IMR-90 (cell line): ENCODE data around the gene MAGI2.

Source experiments
- MXI1 ChIP-seq: IDR thresholded peaks from 2 replicates; pipeline ENCODE4 v1.6.1; 2012; ENCODE audit warnings: low read depth, mild to moderate bottlenecking, low read length, moderate library complexity, borderline replicate concordance
- POLR2A ChIP-seq: IDR thresholded peaks from 2 replicates; pipeline ENCODE4 v1.6.1; 2012; ENCODE audit warnings: mild to moderate bottlenecking, low read depth, low read length
- RAD21 ChIP-seq: IDR thresholded peaks from 2 replicates; pipeline ENCODE4 v1.6.1; 2012; ENCODE audit warnings: low read length, improper control_type of control experiment
- RFX5 ChIP-seq: IDR thresholded peaks from 2 replicates; pipeline ENCODE4 v1.8.0; 2012; ENCODE audit warnings: low read depth, mild to moderate bottlenecking, low read length, moderate library complexity
- TF ChIP-seq, protein P1 (sequence below): conservative IDR thresholded peaks from 2 replicates; pipeline ENCODE4 v1.5.1; 2012; ENCODE audit warnings: mild to moderate bottlenecking, low read depth, low read length, improper control_type of control experiment
- TF ChIP-seq, protein P2 (sequence below): fragments of 150-350 bp; IDR thresholded peaks from 2 replicates; pipeline ENCODE4 v1.6.1; 2017; ENCODE audit warnings: mild to moderate bottlenecking, antibody characterized with exemption, low read length, low read depth
- TF ChIP-seq, protein P3 (sequence below): fragments of 150-350 bp; IDR thresholded peaks from 2 replicates; pipeline ENCODE4 v1.6.1; 2016; ENCODE audit warnings: low read depth, mild to moderate bottlenecking, low read length, moderate library complexity, borderline replicate concordance

DNA sequence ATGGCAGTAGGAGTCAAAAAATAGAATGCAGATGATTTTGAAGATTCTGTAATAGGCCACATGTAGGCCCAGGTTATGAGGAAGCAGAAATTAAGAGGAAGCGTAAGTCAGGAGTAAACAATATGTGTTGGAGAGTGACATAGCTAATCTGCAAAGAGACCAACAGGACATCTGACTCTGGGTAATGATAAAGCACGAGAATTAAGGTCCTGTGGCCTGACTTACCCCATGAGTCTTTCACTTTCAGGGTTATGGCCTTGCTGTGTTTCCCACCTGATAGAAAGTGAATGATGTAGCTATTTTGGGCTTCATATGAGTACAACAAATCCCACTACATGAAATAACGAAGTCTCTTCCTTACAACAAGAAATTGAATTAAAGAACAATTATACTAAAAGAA lies 393.0 kb downstream of the MAGI2 start:
- TF ChIP-seq, protein P1, sequence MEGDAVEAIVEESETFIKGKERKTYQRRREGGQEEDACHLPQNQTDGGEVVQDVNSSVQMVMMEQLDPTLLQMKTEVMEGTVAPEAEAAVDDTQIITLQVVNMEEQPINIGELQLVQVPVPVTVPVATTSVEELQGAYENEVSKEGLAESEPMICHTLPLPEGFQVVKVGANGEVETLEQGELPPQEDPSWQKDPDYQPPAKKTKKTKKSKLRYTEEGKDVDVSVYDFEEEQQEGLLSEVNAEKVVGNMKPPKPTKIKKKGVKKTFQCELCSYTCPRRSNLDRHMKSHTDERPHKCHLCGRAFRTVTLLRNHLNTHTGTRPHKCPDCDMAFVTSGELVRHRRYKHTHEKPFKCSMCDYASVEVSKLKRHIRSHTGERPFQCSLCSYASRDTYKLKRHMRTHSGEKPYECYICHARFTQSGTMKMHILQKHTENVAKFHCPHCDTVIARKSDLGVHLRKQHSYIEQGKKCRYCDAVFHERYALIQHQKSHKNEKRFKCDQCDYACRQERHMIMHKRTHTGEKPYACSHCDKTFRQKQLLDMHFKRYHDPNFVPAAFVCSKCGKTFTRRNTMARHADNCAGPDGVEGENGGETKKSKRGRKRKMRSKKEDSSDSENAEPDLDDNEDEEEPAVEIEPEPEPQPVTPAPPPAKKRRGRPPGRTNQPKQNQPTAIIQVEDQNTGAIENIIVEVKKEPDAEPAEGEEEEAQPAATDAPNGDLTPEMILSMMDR: no peak
- TF ChIP-seq MXI1 (no peak), POLR2A (no peak), RAD21 (no peak), RFX5 (no peak)
- TF ChIP-seq, protein P2, sequence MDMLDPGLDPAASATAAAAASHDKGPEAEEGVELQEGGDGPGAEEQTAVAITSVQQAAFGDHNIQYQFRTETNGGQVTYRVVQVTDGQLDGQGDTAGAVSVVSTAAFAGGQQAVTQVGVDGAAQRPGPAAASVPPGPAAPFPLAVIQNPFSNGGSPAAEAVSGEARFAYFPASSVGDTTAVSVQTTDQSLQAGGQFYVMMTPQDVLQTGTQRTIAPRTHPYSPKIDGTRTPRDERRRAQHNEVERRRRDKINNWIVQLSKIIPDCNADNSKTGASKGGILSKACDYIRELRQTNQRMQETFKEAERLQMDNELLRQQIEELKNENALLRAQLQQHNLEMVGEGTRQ: no peak
- TF ChIP-seq, protein P3, sequence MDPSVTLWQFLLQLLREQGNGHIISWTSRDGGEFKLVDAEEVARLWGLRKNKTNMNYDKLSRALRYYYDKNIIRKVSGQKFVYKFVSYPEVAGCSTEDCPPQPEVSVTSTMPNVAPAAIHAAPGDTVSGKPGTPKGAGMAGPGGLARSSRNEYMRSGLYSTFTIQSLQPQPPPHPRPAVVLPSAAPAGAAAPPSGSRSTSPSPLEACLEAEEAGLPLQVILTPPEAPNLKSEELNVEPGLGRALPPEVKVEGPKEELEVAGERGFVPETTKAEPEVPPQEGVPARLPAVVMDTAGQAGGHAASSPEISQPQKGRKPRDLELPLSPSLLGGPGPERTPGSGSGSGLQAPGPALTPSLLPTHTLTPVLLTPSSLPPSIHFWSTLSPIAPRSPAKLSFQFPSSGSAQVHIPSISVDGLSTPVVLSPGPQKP: no peak
